ENCODE measurements around the gene ARHGAP1.

DNA sequence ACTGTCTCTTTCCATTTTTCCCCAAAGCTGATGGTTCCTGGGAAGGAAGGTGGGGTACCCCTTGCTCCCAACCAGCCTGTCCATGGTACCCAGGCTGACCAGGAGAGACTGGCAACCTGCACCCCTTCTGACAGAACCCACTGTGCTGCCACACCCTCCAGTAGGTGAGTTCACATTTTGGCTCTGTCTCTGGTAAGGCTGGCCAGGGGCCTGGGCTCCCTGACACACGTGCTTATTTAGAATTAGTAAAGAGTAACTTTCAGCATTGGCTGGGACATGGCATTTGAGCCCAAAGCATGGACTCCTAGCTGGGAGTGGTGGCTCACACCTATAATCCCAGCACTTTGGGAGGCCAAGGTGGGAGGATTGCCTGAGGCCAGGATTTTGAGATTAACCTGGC lies 35.1 kb downstream of the ARHGAP1 start:
- TF ChIP-seq CTCF (conservative IDR thresholded peaks at IDR 0.05; ENCODE audit: low read depth, low read length) (no peak), EZH2 (IDR thresholded peaks at IDR 0.05; ENCODE audit: low read length, unreplicated experiment) (no peak)

All from PC-3 (cell line).